Stimulated activated CD4-positive, alpha-beta T cell treated with anti-CD3 and anti-CD28 coated beads, Interleukin-15, amount 100 ng/mL, for 48 hours (primary cell): ENCODE results near the gene RAB11FIP2.

Source experiments
- DNase-seq, 2 donors: peaks; one replicate each; pipeline ENCODE4 v3.0.0-alpha.2; 2020; ENCODE audit warnings: low read depth in 2 of 2

RAB11FIP2 gene

DNA sequence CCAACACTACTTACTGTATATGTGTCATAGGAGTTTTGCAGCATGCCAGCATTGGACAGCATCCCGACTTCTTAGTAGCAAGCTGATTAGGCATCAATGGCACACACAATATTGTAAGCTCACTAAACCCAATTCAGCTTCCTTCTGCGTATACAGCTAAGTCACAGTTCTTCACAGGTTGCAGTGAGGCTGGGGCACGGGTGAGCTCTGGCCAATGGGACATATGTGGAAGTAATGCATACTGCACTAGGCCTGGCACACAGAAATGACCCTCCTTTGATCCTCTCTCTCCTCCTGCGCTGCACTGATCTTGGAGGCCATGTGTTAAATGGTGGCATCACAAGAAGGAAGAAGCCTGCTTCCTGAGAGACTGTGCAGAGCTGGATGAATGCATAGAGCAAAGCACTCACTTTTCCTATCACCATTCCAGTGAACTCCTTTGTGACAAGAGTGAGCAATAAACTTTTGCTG, 11.9 kb downstream of the RAB11FIP2 start:
- DNase-seq = no peak

DNA sequence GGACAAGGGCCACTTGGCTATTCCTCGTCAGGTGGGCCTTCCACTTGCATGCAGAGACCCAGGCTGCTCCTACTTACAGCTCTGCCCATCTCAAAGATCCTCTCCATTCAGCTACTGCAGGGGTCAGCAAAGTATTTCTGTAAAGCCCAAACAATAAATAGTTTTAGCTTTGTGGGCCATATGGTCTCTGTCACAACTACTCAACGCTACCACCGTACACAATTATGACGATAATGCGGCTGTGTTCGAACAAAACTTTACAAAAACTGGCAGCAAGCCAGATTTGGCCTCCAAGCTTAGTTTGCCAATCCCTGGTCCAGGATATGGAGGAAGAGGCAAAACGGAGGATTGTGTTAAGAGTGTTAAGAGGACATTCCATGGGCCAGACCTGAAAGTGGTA, 12.8 kb downstream of the RAB11FIP2 start:
- no peak for DNase-seq

GRCh38 chr10:118032564-118032963, 14.2 kb downstream of the RAB11FIP2 start:
- no peak for DNase-seq

GRCh38 chr10:118031351-118032075, 15.2 kb downstream of the RAB11FIP2 start:
- no peak for DNase-seq

DNA sequence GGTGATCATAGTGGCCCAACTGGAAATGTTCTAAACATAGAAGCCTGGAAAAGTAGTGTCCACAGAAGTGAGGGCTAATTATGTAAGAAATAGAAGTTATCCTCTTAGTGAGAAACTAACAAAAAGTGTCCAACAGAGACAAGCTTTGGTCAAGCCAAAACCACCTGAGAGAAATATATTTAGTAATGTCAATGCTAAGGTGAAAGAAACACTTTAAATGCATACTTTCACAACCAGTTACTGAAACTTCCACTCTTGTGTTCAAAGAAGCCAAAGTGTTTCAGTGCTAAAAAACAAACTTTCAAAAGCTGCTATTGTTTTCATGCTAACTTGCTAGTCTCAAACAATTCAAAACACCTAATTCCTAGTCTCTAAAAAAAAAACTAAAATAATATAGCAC, 18.1 kb downstream of the RAB11FIP2 start:
- no peak for DNase-seq

DNA sequence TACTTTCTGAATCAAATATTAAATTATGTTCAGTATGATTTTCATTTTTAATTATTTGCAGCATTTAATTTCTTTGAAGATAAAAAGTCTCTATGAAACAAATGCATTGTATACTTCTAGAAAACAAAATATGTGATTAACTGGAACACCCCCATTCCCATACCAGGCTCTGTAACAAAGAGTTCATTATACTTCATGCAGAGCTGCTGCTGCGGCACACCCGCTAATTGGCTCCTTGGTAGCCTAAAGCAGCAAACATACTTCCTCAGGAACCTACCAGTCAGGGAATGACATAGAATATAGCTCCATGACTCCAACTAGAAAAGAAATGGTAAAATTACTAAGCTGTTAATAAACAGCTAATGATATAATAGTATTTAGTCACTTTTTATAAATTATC, 19.3 kb downstream of the RAB11FIP2 start:
- no peak for DNase-seq

DNA sequence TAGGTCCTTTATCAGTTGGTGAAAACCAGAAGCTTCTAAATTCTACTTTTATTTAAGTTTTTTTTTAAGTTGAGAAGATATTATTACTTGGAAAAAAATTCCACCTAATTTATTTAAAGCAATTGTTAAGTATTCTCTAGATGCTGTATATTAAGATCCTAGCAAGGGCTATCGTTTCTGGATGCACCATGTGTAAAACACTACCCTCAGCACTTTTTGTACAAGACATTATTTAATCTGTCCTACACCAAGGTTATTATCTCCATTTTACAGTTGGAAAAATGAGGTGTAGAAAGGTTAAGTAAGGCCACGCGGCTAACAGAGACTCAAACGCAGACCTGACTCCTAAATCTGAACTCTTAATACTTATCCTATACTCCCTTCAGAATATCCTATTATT, 19.8 kb downstream of the RAB11FIP2 start:
- no peak for DNase-seq

GRCh38 chr10:118020365-118020764, 26.4 kb downstream of the RAB11FIP2 start:
- no peak for DNase-seq

DNA sequence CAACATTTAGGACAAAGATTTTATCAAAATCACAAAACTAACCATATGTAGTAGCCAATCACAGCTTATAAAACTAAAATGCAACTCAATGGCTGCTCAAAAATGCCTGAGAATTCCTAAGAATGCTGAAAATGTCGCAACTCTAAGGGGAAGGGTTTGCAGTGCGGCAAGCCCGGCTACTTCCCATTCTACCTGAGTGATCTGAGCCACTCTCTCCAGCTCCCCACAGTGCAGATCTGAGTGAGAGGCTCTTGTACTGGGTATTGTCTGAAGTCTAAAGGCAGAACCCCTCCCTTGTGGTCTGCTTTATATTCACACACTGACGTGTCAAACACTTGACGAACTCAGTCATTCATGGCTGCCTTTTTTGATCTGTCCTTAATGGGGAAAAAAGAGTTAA, 28.9 kb downstream of the RAB11FIP2 start:
- no peak for DNase-seq

DNA sequence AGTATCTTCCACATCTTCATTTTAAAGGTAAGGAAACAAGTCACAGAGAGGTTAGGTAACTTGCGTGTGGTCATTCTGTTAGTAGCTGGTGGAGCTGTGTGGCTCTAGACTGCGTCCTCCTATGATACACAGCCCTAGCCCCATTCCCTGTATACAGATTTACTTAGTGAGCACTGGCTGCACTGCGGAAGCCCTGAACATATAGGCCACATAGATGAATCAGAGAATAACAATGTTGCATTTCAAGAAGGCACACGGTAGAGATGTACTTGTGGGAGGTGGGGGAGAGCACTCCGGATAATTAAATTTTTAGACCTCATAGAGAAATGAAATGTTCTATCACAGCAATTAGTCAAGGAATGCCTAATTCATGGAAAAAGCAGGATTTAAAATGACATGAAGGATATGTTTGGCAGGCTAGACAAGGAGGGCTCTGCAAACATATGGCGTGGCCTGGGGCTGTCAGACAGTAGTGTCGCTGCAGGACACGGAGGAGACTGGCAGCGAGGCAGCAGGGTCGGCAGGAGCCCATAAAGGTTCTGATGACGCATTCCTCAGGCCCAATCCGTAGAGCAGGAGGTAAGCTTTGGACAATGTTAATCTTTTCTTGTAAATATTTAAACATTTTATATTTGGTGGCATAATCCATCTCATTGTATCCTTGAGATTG, 29.5 kb downstream of the RAB11FIP2 start:
- DNase-seq = no peak

DNA sequence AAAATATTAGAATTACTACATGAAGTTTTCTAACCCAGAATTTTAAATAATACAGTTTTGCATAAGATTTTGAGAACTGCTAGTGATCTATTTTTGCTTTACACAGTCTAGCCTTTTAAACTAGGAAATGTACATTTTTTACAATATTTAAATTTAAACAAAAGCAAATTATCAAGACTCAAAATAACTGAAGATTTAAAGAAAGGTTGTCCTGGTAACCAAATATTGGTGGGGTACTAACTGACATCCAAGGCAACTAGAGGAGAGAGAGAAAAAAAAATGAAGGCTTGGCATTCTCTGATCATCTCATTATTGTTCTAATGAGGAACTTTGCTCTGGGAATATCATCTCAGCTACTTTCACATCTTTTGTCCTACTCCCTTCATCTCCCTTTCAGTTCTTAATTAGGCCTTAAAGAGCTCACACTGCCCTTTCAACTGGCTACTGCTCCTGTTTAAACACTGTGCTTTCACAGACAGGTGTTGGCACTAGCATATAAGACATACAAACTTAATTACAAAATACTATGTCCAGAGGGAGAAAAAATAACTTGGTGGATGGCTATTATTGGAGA, 33.7 kb downstream of the RAB11FIP2 start:
- no peak for DNase-seq

GRCh38 chr10:118007773-118008172, 39.0 kb downstream of the RAB11FIP2 start:
- no peak for DNase-seq

- DNase-seq = no peak
Observed at GRCh38 chr10:118003126-118003525, 43.6 kb downstream of the RAB11FIP2 start.

DNA sequence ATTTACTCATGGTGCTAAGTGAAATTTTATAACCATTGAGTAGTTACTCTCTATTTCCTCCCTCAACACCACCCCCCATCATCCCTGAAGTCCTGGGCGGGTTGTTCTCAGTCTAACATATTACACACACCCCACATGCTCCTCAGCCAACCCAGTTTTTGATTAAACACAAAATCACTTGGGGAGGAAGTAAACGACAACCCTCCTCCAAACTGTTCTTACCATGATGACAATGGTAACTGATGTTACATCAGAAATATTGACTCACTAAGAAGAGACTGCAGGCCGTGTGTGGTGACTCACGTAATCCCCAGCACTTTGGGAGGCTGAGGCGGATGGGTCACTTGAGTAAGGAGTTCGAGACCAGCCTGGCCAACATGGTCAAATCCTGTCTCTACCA, 44.2 kb downstream of the RAB11FIP2 start:
- DNase-seq = peak in 1 of 2 donors; percentile 1

DNA sequence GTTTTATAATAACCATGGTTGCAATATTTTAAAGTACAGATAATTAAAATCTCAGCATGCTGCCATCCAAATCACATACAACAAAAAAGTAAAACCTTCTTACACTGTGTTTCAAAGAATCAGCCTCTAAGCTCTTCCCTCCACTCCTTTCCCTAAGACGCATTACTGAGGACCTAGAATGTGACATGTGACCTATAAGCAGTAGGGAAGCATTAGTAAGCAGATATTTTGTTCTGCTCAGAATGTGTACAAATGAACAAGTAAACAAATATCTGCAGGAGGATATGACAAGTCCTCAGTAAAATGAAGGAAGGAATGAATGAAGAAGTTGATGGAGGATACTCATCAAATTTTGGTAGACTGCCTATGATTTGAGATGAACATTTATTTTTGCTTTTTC, 49.1 kb downstream of the RAB11FIP2 start:
- DNase-seq = no peak

DNA sequence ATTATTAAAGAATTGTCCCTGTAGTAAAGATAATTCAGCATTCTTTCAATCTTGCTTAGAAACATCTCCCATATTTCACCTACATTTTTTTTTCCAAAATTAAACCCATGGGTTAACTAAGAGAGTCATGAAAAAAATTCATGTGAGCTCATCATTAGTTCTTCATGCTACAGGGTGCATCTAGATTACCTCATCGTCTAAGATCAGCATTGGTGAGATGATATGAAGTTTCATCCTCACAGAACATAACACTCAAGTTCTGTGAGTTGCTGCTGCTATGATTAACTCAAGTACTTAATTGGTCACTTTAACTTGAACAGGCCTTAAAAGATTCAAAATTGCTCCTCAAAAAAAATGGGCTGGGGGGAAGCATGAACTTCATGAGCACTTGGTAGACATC, 50.0 kb downstream of the RAB11FIP2 start:
- no peak for DNase-seq

DNA sequence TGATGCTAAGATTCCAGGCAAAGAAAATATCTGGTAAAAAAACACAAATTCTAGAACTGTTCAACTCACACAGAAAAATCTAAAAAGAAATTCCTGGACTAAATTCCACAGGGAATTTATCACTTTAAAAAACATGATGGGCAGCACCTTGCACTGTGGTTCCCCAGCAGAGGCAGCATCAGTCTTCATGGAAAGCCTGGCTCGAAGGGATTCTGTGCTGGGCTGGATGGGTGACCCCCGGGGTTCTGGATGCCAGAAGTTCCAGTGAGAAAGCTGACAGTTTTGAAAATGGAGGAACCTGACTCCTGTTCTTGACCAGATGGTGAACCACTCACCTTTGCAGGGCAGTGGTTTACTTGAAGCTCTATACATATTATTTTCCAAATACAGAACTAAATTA, 52.0 kb downstream of the RAB11FIP2 start:
- DNase-seq = no peak

DNA sequence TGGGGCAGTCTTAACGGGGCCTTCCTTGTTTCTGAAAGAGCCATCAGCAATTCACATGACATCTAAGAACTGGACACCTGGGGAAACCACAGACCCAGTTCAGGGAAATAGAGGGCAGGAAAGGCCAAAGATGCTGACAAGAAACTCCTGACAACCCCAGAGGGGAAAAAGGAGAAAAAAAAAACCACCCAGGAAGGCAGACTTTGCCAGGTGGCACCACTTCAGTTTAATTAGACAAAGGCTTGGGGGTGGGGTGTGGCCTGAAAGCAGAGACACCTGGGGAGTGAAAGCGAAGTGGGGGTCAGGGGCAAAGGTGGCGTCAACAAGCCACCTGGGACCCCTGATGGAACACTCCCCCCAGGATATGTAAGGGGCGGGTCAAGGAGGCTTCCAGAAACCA, 53.6 kb downstream of the RAB11FIP2 start:
- DNase-seq = no peak

DNA sequence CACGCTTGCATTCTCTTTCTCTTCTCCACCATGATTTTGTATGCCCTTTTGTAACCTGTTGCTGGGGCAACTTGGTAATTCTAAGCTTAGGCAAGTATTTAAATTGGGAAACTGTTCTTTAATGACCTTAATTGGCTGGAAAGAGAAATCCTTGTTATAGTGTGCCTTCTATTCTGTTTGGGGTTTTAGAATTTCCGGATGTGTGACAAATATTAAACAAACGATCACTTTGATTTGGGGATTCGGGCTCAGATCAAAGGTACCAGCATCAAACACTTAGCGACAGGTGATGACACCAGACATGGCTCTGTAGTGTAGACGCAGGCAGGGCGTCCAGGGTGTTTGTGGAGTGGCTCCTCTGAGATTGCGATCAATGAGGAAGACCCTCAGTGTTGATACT, 55.0 kb downstream of the RAB11FIP2 start:
- DNase-seq = no peak

DNA sequence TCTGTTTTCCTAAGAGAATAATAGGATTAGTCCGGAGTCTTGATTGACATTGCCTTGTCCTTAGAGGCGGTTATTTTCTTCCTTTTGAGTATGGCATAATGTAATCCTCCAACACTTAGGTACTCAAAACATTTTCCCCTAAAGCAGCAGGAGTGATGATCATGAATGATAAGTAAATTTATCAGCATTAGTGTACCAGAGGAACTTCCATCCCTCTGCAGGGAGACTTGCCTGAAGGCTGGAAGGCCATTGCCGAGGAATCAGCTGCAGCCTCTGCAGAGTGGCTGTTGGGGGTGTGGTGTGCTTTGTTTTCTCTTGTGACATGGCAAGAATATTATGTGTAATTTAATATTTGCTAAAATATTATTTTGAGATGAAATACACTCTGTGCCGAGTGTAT, 56.8 kb downstream of the RAB11FIP2 start:
- DNase-seq = no peak

DNA sequence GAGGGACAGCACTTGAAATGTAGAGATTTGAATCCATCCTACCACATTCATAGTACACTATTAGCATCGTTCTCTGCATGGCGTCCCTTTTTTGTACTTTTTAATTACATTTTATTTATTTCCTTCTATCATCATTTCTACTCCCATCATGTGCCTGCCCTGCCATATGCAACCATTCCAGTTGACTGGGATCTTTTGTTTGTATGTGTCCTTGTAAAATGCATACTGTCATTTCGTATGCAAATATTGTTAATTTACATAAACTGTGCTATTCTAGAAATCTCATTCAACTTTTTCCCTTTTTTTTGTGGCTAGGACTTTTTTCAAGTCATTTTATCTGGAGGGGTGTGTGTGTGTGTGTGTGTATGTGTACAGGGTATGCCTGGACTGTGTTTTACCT, 57.9 kb downstream of the RAB11FIP2 start:
- no peak for DNase-seq

DNA sequence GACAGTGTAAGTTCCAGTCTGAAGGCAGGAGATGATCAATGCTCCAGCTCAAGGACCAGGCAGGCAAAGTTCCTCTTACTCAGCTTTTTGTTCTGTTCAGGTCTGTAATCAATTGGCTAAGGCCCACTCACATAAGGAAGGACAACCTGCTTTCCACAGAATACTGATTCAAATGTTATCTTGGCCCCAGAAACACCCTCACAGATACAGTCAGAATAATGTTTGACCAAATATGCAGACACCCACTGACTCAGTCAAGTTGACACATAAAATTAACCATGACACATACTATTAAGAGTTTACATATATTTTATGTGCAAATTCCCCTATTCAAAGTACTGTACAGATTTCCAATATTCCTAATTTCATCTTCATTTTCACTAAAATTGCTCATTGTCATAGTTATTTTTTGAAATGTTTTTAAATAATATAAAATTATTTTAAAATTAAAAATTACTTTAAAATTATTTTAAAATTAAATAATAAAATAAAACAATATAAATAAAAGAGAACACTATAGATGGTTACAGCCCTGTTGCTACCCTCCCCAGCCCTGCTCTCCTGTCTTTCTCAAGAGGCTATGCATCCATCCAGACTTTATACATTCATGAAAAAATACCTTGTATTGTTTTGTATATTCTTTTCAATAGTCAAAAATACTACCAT, 59.4 kb downstream of the RAB11FIP2 start:
- DNase-seq = no peak

DNA sequence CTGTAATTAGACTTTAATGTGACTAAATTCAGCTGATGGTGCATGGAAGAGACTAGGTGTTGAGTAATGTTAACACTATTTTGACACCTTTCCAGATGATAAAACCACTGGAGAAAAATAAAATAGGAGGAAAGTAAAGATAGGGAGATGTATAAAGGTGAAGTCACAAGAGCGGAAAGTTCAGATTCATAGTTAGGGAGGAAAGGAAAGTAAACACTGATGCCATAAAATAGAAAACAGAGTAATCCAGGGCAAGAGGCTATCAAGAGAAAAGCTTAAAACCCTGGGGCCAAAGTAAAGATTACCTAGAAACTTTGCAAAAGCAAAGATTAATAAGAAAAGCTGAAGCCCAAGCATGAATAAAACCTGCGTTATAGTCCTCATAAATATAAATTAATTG, 62.8 kb downstream of the RAB11FIP2 start:
- DNase-seq = no peak
